Measurements from ENCODE around the gene SULT1C2.

The SULT1C2 gene

GRCh38 chr2:108297436-108298141 is 8.9 kb downstream of the SULT1C2 start:
- no peak for DNase-seq

DNA sequence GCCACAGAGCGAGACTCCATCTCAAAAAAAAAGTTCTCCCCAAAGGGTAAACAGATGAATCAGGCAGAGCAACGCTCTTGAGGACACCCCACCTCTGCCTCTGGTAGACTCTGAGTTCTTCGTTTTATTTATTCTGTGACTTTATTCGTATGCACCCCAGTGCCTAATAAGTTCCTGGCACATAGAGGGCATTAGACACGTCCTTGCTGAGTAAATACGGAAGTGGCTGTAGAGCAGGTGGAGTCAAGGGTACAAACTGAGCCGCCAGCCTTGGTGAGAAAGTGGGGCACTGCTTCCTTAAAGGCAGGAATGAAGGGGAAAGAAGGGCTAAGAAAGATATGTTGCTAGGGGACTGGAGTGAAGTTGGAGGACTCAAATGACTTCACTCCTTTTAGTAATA is 12.9 kb downstream of the SULT1C2 start:
- DNase-seq = no peak

GRCh38 chr2:108304975-108305374 is 16.3 kb downstream of the SULT1C2 start:
- DNase-seq = no peak

DNA sequence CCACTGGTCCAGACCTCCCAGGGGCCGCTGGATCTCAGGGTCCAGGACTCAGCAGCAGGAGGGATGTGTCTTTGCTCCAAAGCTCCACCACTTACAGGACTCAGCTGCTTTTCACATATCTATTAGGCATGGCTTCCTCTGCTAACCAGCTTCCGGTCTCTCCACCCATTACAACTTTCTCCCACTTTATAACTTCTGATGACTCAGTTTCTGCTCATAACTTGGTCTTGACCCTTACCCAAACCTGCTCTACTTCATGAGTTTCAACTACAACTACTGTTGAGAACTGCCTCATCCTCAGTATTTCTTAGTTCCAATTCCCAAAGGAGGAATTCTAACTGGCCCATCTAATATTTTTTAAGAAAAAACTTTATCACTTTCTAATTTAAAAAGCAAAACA is 17.2 kb downstream of the SULT1C2 start:
- DNase-seq = no peak

GRCh38 chr2:108309903-108310302 is 21.2 kb downstream of the SULT1C2 start:
- no peak for DNase-seq

DNA sequence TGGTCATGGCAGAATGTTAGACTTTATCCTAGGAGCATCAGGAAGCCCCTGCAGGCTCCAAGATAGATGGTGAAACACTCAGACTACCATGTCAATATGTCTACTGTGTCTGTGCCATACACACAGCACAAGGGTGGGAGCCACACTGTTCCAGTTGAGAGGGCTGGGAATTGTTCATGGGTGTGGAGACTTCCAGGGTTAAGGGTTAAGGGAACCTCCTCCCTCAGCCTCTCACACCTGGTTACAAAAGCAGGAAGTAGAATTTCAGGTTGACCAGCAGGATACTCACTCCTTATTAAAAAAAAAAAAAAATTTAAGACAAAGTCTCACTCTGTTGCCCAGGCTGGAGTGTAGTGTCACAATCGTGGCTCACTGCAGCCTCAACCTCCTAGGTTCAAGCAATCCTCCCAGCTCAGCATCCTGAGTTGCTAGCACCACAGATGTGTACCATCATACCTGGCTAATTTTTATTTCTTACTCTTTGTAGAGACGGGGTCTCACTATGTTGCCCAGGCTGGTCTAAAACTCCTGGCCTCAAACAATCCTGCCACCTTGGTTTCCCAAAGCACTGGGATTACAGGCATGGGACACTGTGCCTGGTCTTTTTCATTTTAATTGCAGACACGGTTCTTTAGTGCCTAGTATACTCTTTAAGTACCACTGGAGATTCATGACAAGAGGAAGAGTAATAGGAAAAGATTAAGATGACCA is 26.0 kb downstream of the SULT1C2 start:
- no peak for DNase-seq

DNA sequence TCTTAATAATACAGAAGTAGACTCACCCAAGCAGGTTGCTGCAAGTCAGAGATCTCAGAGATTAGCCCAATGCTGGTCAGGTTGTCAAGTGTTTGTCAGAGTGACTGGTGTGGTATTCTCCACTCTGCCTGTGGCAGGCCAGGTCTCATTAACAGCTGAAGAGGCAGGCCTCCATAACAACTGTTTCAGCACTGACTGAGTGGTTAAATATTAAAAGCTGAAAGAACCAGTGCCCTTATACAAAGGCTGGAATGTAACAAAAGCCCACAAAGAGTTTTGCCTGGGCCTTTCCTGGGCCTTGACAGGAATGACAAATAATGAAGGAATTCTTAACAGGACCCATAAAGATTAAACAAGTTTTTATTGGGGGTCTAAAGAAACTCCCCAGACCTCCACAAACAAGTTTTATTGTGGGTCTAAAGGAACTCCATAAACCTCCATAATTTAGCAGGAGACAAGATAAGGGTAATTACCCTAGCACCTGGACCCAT is 26.8 kb downstream of the SULT1C2 start:
- no peak for DNase-seq

DNA sequence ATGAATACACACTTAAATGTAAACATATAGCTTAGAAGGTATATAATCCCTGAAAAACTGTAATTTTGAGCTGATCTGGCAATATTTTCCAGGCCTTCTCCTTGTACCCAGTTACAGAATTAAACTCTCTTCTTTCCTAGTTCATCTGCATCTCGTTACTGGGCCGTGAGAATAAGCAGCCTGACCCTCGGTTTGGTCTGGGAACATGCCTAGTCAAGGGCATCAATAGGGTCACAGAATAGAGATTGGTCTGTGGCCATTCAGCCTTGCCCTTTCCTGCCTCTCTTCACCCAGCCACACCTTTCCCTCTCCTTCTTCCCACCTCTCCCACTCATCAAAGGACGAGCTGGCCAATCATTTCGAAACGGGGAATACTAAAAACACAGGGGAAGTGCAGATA is 27.3 kb downstream of the SULT1C2 start:
- DNase-seq = no peak

DNA sequence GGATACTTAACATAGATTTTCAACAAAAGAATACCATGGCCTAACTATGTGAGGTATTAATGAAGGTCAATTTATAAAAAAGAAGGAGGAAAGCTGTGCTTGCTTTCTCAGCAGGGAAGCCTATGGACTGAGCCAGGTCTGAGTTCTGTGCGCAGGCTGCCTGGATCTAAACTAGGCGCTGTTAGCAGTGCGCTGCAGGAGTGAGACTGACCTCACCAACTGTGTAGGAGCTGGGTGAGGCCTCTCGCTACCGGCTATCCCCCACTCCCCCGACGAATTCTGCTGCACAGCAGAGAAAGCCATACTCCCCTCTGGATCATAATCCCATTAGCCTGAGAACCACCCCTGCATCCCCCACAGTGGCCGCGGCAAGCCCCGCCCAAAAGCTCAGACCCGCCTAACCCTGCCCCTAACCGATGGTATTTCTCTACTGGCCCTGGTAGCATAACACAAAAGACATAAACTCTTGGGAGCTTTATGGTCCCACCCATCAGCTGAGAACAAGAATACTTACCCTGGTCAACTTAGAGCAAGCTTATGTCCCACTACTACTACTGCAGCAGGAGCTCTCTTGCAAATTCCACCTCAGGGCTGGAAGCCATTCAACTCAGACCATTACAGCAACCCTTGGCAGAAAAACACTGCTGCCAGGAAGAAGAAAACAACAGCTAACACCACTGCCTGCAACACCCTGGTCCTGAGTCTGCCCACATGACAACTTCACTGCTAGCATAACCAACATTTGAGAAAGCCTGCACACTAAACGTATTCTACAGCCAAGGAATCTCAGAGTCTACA is 28.0 kb downstream of the SULT1C2 start:
- DNase-seq = no peak

DNA sequence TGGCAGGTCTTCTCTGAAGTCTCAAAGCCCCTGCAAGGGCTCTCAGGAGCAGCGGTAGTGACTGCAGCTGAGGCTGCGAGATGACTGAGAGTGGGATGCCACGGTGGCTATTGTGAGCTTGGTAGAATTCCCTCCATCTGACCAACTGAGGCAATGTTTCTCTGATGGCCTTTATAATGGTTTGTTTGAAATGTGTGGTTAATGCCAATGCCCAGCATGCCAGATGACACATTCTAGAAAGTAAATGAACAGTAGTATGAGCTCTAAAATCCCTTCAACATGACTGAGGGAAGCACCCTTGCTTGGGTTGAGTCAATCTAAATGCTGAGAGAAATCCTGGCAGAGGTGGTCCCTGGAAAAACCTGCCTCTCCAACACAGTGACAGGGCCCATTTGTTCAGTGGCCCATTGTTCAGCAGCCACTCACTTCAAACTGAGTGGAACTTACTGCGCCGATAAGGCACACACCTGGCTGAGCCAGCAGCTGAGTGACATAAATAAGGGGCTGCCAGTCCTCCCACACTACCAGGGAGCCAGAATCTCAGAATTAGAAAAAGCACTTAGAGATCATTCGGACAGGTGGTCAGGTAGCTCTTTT is 31.7 kb downstream of the SULT1C2 start:
- DNase-seq = no peak

DNA sequence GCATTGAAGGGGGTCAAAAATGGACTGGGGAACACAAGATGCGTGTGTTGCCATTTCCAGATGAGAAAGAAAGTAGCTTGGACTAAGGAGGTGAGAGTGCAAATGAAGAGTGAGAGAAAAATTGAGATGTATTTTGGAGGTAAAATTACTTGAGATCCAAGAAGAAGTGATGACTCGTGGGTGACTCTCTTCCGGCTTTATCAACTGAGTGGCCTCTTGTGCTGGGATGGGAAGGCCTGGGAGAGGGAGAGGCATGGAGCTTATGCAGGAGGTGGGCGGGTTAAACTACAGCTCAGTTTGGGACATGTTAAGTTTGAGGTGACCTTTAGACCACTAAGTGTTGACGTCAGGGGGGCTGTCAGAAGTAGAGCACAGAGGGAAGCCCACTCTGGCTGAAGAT is 34.9 kb downstream of the SULT1C2 start:
- no peak for DNase-seq

DNA sequence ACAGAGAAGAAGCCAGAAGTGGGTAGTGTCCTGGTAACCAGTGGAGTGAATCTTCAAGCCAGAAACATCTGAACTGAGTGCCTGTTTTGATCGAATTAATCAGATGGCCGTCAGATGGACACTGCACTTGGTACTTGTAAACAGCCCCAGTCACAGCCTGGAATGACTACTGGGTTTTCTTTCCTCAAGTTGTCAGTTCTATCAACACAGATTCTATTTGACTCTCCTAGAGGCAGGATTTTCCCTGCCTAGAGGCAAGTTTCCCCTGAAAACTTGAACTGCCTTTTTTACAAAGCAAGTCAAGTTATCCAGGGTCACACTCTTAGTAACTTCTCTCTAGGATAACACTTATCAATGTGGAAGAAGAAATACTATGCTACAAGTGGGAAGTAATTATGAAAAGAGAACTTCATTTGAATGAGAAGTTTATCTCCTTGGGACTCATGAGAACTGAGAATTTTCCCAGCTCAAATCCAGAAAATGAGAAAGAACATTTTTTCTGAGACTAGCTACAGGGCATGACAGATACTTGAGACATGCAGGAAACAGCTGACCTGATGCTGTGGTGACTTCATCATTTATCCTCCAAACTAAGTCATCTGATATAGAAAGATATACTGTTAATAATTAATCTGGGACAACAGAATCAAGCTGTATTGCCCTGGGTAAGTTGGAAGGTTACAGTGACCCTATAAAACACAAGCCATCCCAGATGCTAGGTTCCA is 36.0 kb downstream of the SULT1C2 start:
- no peak for DNase-seq

GRCh38 chr2:108325756-108326155 is 37.1 kb downstream of the SULT1C2 start:
- DNase-seq = no peak

DNA sequence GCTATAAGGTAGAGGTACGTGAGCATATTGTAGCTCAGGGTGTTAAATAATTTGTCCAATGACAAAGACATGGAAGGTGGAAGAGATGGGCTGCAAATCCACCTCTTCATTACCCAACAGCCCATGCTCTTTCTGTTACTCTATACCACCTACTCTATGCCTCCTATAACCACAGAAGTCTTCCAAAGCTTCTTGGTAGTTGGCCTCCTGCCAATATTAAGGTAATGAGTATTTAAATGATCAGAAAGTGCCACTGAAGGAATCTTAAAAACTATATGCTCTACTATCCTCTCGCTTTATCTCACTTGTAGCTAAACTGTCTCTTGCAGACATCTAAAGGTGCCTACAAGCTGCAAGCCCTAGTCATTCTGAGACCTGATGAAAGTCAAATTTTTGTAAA is 41.1 kb downstream of the SULT1C2 start:
- DNase-seq = no peak

GRCh38 chr2:108330979-108331378 is 42.3 kb downstream of the SULT1C2 start:
- DNase-seq = no peak

- no peak for DNase-seq
Measured at GRCh38 chr2:108345951-108346350, 57.3 kb downstream of the SULT1C2 start.

DNA sequence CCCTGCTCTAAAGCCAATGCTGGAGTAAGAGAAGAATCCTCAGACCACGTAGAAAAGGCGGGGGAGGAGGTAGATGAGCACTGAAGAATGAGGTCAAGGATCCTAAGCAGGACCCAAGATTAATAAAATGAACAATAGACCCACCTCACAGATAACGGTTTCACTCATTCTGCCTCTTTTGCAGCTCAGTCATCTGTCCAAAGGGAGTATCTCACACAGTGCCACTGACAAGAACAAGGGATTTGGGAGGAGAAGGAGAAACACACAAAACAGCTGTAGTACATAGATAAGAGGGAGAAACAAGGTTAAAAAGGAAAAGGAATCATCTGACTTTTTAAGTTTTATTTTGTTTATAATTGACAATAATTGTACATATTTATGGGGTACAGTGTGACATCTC is 58.1 kb downstream of the SULT1C2 start:
- no peak for DNase-seq

DNA sequence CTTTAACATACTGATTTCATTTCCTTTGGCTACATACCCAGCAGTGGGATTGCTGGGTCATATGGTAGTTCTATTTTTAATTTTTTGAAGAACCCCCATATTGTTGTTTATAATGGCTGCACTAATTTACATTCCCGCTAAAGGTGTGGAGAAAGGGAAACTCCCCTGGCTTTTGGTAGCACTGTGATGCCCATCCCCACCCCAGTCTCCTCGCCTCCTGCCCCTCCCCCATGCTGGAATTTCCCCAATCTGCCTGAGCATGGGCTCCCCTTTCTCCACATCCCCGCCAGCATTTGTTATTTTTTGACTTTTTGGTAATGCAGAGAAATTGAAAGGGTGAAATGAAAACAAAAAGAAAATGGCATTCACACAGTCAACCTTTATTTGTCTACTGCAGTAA is 59.1 kb downstream of the SULT1C2 start:
- no peak for DNase-seq

DNA sequence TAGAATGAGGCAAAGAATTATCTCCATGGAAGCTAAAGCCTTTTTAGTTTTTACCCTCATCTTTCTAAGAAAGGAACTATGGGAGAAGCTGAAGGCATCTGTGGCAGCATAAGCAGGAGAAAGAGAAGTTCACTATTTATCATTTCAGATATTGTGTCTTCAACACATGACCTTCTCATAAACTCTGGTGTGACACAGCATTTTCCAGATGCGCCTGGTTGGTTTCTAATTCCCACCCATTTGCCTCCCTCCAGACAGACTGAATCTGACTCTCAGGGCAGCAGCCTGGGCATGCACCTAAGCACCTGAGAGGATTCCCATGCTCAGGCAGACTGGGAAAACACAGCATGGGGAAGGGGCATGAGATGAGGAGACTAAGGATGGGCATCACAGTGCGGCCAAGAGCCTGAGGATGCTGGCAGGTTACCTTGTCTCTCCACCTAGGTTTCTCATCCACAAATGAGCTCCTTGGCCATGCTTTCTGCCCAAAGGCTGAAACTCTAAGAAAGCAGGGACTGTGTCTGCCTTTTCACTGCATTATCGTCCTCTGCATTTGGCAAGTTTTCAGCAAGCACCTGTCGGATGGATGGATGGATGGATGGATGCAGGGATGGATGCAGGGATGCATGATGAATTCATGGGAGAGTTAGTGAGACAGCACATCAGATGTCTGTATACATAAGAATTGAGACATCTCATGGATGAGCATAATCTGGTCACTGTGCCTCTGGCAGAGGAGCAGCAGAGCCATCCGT is 60.3 kb downstream of the SULT1C2 start:
- DNase-seq = no peak

GRCh38 chr2:108349571-108349928 is 60.9 kb downstream of the SULT1C2 start:
- DNase-seq = no peak

DNA sequence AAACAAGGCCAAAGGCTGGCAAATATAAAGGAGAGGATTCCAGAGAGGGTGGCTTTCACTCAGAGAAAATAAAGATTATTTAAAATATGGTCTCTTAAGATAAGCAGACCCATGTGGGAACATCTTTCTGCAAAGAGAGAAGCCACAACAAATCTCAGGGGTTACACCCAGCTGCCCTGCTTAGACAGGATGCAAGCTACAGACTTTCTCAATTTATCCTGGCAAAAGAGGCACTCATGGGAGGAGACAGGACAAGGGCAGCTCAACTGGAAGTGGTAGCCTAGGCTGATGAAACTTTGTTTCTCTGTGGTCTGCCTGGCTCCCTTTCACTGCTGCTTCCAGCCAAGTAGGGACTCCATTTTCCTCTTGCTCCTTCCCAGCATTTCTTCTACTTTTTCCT is 63.2 kb downstream of the SULT1C2 start:
- DNase-seq = no peak

- DNase-seq = no peak
Measured at GRCh38 chr2:108354136-108354535, 65.4 kb downstream of the SULT1C2 start.
